Testis (tissue), 2 donors: ENCODE measurements around the gene OR11H6.

Source experiments
- CTCF ChIP-seq, 3 experiments: fragments of 450-650 bp in 2 of 3; fragments of 200-600 bp in 1 of 3; sonication (generic) in 1 of 3; IDR thresholded peaks; one replicate each; pipeline ENCODE4 v1.5.1; 2016 to 2019; ENCODE audit warnings: antibody characterized with exemption in 3 of 3, mild to moderate bottlenecking in 2 of 3, moderate library complexity in 1 of 3
- POLR2A ChIP-seq: fragments of 450-650 bp; IDR thresholded peaks from one replicate; pipeline ENCODE4 v1.6.1; 2017; ENCODE audit warnings: antibody characterized with exemption, mild to moderate bottlenecking, moderate library complexity

GRCh38 chr14:20191396-20191795 lies 32.1 kb upstream of the OR11H6 start:
- no peak for TF ChIP-seq POLR2A
- no peak for TF ChIP-seq CTCF (IDR thresholded peaks at IDR 0.05)
